Stimulated activated CD8-positive, alpha-beta memory T cell treated with anti-CD3 and anti-CD28 coated beads, Interleukin-4, amount 100 ng/mL, for 48 hours (primary cell): Measurements from ENCODE around the gene HFM1.

Source experiments
- DNase-seq: peaks from one replicate; pipeline ENCODE4 v3.0.0-alpha.2; 2020

HFM1 gene

DNA sequence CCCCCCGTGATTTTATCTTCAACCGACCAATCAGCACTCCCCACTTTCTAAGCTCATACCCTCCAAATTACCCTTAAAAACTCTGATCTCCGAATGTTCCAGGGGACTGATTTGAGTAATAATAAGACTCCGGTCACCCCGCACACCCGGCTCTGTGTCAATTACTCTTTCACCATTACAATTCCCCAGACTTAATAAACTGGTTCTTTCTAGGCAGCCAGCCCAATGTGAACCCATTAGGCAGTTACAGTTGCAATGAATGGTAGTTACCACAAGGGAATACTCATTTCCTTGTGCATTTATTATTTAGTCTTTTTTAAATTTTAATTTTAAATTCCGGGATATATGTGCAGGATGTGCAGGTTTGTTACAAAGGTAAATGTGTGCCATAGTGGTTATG, 177.9 kb downstream of the HFM1 start:
- DNase-seq: no peak

DNA sequence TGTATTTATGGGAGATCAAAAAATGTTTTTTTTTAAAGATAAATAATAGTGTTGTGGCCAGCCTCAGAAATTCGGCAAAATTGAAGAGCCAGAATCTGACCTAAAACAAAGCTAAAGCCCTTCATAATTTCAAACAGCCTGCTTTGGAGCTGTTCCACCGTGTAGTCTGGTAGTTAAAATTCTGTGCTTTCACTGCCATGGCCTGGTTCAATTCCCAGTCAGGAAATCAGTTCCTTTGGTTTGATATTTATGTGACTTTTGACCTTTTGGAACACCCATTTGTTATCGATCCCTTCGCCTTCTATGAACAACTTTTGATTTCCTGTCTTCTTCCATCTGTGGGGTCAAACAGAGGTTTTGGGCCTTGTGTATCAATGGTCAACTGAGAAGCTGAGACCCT, 179.8 kb downstream of the HFM1 start:
- no peak for DNase-seq

DNA sequence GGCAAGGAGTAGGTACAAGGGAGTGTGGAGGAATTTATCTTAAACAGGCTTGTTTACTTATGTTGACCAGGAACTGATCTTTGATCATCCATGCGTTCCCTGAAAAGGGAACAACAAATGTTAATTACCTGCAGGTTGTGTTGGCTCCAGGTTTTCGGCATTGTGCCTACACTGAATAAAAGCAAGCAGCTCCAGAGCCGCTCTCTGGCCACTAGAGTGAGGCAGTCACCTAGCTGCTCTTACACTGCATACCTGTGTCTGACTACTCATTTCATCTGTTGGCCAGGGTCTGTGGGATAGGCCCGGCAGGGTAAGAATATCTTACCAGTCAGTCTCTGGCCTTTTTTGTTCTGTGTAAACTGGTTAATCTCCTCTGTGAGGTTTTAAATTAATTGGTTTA, 183.6 kb downstream of the HFM1 start:
- no peak for DNase-seq

DNA sequence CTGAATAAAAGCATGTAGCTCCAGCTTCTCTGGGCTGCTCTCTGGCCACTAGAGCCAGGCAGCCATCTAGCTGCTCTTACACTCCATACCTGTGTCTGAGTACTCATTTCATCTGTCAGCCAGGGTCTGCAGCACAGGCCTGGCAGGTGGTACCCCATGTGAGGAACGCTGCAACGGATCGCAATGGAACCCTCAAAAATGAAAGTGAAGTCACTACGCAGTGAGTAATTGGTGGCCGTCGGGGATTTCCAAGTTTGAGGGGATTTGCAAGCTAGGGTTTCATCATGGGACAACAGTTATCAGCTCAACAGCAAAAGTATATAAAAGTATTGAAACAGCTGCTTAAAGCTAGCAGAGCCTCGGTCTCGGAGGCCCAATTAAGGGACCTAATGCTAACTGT, 186.7 kb downstream of the HFM1 start:
- DNase-seq: no peak
